ENCODE measurements around the gene NPAS1. TPM values are rescaled to one million over a fixed set of nuclear protein-coding genes. Genes with fewer than 3 reads are reported as not detected.

Gene NPAS1, protein sequence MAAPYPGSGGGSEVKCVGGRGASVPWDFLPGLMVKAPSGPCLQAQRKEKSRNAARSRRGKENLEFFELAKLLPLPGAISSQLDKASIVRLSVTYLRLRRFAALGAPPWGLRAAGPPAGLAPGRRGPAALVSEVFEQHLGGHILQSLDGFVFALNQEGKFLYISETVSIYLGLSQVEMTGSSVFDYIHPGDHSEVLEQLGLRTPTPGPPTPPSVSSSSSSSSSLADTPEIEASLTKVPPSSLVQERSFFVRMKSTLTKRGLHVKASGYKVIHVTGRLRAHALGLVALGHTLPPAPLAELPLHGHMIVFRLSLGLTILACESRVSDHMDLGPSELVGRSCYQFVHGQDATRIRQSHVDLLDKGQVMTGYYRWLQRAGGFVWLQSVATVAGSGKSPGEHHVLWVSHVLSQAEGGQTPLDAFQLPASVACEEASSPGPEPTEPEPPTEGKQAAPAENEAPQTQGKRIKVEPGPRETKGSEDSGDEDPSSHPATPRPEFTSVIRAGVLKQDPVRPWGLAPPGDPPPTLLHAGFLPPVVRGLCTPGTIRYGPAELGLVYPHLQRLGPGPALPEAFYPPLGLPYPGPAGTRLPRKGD
- total RNA-seq (2021; ENCODE audit: unreplicated experiment) (4.6 TPM), Bru-seq, nascent RNA (percentile 30 among the genes with signal in this experiment), BruChase-seq, experiment 1, labeled RNA remaining after a 6-hour chase (percentile 36 among the genes with signal in this experiment), BruChase-seq, experiment 2, labeled RNA remaining after a 2-hour chase (percentile 25 among the genes with signal in this experiment)
- polyA plus RNA-seq (2012), result 2.6 and 2.9 TPM in 2 replicates
- long read RNA-seq, partial matches to known transcripts, result 0 of 4 reads
- long read RNA-seq, other reads (novel, unspliced or antisense), result 4 of 4 reads

DNA sequence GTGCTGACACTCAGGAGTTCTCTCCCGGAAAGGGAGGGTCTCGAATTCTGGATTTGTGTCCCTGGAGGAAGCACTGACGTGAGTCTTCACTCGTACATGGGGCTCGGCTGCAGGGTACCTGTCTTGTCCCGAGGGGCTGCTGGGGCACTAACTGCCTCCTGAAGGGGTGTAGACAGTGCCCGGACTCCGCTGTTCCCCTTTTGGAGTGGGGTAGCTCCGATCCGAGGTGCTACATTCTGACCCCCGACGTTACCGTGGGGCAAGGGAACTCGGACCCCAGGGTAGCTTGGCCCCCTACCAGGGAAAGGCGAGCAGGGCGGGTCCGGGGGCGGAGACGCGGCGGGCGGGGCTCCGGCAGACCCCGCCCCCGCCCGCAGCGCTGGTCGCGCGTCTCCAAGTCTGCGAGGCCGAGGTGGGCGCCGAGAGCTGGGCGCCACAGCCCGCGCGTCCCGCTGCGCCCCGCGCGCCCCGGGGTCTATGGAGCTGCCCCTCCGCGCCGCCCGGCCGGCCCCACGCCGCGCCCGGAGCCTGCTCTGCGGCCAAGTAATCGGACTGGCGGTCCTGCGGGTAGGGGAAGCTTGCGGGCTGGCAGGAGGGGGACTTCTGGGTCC lies at the start of gene NPAS1:
Gene NPAS1 (plus strand): TSS at position 407 of the 611 bp plus-strand sequence. CDS start 1,211 bp downstream, outside the sequence.
- Histone ChIP-seq H4K20me1 (ENCODE audit: insufficient read depth) (no peaks in the 10 kb centered on the region), H3K4me2 (ENCODE audit: low read length) (peak within 1 kb of the TSS; percentile 95), H3K9me2 (ENCODE audit: insufficient read depth) (no peaks in the 10 kb centered on the region), H3K9ac (ENCODE audit: low read length) (peak within 1 kb of the TSS; percentile 53), H3K4me3 (replicated peaks in 1 of 2; ENCODE audit: low read depth in 1 of 2, low read length in 2 of 2) (peak within 1 kb of the TSS; percentile 49 to 63), H3K79me2 (ENCODE audit: insufficient read depth, low read length) (no peaks in the 10 kb centered on the region), H2AFZ (ENCODE audit: low read depth, low read length, poor library complexity, severe bottlenecking) (peak within 1 kb of the TSS; percentile 78), H3K36me3 (ENCODE audit: control insufficient read depth in 1 of 2, insufficient read depth in 2 of 2, low read length in 2 of 2) (no peaks in the 10 kb centered on the region), H3K9me3 (ENCODE audit: control insufficient read depth in 1 of 2, insufficient read depth in 1 of 2, low read depth in 1 of 2, low read length in 2 of 2) (no peaks in the 10 kb centered on the region), H3K27ac (ENCODE audit: low read depth, low read length) (no peak within 1 kb of the TSS; the same call in 1 of the 2 replicates), H3K4me1 (ENCODE audit: control insufficient read depth in 1 of 2, insufficient read depth in 2 of 2, low read length in 2 of 2) (peaks cover 3 to 15% of the 10 kb centered on the region in 2 experiments; a peak in 3 of 4 replicates), H3K27me3 (ENCODE audit: insufficient read depth, low read length) (no peaks in the 10 kb centered on the region)
- TF ChIP-seq YY1 (IDR thresholded peaks at IDR 0.05; ENCODE audit: extremely low read depth, insufficient replicate concordance, low read depth, low read length) (no peak), CBX3 (IDR thresholded peaks at IDR 0.05; ENCODE audit: low read depth) (no peak), SRF (IDR thresholded peaks at IDR 0.05; ENCODE audit: low read depth) (no peak), ZFX (IDR thresholded peaks at IDR 0.05) (no peak), ELF1 (IDR thresholded peaks at IDR 0.05; ENCODE audit: borderline replicate concordance, low read depth) (no peak)
- TF ChIP-seq, protein P1, sequence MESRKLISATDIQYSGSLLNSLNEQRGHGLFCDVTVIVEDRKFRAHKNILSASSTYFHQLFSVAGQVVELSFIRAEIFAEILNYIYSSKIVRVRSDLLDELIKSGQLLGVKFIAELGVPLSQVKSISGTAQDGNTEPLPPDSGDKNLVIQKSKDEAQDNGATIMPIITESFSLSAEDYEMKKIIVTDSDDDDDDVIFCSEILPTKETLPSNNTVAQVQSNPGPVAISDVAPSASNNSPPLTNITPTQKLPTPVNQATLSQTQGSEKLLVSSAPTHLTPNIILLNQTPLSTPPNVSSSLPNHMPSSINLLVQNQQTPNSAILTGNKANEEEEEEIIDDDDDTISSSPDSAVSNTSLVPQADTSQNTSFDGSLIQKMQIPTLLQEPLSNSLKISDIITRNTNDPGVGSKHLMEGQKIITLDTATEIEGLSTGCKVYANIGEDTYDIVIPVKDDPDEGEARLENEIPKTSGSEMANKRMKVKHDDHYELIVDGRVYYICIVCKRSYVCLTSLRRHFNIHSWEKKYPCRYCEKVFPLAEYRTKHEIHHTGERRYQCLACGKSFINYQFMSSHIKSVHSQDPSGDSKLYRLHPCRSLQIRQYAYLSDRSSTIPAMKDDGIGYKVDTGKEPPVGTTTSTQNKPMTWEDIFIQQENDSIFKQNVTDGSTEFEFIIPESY (IDR thresholded peaks at IDR 0.05; ENCODE audit: extremely low read depth, insufficient replicate concordance, low read length), result no peak
- intact Hi-C loops (cut with micrococcal nuclease), result no loop called here
- RAD21 ChIA-PET (ENCODE audit: low non-redundant PET in 1 of 2, low total read pairs in 2 of 2, uncharacterized antibody in 2 of 2, unreplicated experiment in 2 of 2), result no interaction called here
- CTCF ChIA-PET, result no interaction called here
- DNase-seq (ENCODE audit: low read depth, low spot score), result no peak
- ATAC-seq, result no peak
- POLR2A ChIA-PET, result no interaction called here
- no TSS peak for BruUV-seq (replicated peaks)
